NCI-H128 (cell line): Measurements from ENCODE around the gene ARHGAP5.
A peak's percentile ranks its signal among the peaks of the same experiment; 100 is the strongest.

Source experiments
- DNase-seq: peaks from one replicate; lab custom pipeline; 2025; ENCODE audit not compliant: unreplicated experiment; lab: John Stamatoyannopoulos, UW

ARHGAP5 gene

DNA sequence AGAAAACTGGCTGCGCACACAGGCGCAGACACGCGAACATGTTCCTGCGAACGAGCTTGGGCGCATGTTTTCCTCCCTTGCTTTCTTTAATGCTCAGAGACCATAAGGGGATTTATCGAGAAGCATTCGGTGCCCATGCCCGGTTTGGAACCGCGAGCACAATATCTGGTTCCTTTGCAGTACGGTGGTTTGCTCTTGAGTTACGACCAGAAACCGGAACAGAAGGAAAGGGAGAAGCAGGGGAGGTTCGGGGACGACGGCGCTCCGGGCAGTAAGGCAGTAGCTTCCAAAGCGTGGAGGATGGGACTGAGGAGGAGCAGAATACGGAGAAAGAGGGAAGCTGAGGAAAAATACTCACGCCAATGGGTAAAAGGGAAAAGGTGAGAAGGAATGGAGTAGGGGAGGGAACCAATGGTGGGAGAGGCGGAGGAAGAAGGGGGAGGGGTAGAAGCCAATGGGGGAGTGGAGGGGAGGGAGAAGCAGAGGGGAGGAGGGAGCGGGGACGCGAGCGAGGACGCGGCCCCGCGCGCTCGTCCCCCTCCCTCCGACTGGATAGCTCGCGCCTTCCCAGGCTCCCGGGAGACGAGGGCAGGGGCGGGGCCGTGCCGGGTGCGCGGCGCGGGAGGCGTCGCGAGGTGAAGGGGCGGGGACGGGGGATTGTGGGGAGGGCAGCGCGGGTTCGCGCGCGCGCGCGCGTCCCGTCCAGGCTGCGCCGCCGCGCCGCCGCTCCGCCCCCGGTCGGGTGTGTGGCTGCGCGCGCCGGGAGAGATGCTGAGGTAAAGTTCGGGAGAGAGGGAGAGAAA is 625 bp upstream of the ARHGAP5 start:
- DNase-seq = peak; percentile 90

DNA sequence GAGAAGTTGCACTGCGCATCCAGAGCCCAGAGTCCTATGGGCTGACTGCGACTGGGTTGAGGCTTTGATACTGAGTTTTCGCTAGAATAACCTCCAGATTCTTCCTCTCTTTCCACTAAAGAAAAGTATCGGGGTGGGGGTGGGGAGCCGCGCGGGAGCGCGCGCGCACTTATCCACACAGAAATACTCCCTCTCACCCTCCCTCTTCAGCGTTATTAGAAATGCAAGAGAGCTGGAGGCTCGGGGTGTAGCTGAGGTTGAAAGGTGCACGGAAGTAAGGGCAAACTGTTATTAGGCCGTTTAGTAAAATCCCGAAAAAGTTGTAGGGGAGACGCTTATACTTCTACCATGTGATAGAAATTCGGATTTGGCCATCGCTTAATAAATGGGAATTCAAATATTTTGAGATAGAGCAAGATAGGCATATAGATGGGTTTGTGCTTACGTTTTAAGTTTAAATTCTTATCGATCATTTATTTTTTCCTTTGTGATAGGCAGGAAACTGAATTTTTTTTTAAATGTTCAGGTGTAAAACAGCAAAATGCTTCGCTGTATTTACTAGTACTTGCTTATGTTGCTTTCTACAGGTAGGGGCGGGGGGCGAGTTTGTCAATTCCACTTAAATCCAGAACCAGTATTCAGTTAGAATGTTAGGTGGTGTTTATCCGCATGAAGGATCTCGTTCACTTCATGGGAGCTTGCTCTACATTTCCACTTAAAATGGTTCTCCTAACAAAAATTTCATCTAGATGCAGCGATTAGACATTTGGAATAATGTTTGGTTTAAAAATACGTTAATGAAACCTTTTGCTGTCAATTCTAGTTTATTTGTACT is 1.1 kb downstream of the ARHGAP5 start:
- DNase-seq = peak; percentile 9

DNA sequence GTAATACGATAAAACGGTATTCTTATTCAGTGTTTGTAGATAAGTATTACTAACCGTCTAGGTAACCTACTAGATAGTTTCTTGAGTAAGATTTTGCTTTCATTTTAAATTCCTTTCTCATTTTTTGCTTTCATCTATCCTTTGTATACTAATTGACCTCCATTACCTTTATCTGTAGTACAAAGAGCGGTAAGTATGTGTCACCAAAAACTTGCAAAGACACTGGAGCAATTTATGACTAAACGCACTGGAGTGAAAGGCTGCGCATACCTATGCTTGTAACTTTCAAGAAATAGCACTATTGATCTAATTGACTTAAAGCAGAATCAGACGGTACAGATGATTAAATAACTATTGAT is 1.7 kb downstream of the ARHGAP5 start:
- no peak for DNase-seq

DNA sequence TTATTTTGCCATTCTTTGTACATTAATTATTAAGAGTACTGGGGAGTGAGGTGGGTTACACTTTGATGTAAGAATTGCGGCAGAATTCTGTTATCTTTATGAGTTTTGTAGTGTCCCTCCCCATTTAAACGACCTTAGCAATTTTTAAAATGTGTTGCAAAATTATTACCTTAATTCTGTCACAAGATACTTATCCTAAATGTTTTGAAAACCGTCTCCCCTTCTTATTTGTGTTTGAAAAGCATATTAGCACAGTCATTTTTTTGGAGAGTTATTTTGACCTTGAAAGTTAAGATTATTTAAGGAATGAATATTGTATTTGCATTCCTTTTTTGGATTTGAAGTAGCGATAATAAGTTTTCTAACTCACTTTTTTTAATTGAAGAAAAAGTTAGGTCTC is 2.2 kb downstream of the ARHGAP5 start:
- no peak for DNase-seq

DNA sequence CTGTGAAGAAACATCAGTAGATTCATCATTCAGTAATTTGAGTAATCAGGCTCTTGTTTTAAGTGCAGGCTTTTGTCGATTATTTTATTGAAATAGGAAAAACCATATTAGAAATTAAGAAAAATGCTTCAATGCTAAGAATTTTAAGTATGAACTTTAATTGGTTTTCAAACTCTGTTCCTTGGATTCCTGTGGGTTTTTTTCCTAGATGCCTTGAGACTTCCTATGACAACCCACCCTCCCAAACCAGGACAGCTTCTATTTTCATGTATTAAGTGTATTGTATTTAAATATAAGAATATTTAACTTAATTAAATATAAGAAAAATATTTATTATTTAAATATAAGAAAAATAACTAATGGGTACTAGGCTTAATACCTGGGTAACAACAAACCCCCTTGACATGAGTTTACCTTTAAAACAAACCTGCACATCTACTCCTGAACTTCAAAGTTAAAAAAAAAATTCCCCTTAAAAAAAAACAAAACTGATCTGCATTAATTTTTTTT is 3.0 kb downstream of the ARHGAP5 start:
- no peak for DNase-seq

DNA sequence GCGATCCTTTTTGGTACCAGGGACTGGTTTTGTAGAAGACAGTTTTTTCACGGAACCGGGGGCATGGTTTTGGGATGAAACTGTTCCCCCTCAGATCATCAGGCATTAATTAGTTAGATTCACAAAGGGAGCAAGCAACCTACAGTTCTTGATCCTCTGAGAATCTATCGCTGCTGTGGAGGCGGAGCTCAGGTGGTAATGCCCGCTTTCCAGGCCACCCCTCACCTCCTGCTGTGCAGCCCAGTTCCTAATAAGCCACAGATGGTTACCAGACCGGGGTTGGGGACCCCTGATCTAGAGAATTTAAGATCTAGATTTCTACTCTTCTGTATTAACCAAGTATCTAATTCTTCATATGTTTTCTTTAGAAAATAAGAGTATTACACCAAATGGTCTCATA is 4.8 kb downstream of the ARHGAP5 start:
- no peak for DNase-seq

DNA sequence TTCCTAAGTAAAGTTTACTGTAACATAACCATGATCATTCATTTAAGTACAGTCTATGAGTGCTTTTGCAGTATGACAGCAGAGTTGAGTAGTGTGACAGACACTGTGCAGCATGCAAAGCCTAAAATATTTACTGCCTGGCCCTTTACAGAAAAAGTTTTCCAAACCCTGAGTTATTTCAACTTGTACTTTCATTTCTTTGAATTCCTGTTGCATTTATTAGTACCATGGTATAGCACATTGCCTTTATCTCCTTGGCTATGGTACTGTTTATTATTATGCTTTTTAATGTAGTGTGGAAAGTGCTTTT is 6.2 kb downstream of the ARHGAP5 start:
- DNase-seq = no peak

DNA sequence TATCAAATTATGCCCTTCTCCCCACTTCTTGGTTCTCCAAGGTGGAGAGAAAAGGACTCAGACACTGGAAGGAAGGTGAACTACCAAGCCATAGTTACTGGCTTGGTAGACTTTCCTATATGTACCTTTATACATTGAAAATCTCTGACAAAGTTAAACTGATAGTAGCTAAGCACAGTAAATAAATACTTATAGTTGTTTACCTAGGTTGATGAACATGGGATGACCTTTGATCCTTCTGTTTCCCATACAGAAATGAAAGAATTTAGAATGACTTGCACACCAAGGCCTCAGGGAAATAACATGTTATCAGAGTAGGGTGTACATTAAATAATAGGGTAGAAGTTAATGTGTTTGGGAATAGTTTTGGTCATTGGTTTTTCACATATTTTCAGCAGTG is 6.7 kb downstream of the ARHGAP5 start:
- DNase-seq = no peak

DNA sequence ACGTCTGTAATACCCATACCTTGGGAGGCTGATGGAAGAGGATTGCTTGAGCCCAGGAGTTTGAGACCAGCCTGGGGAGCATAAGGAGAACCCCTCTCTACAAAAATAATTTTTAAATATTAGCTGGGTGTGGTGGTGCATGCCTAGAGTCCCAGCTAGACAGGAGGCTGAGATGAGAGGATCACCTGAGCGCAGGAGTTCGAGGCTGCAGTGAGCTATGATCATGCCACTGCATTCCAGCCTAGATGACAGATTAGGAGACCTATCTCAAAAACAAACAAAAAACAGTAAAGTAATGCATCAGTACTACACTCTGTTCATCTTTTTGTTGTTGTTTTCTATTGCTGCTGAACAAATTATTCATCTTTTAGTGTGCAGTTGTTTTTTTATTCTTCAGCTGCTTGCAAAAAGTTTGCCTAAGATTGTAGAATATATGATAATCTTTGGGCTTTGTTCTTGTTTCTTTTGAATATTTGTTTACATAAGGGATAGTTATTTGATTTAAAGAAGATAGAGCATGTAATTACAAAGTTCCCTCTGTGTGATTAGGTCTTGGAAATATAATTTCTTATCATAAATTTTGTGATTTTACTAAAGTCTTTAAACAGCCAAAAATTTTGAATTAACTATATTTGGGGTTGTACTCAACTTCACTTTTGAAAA is 8.2 kb downstream of the ARHGAP5 start:
- DNase-seq = no peak

DNA sequence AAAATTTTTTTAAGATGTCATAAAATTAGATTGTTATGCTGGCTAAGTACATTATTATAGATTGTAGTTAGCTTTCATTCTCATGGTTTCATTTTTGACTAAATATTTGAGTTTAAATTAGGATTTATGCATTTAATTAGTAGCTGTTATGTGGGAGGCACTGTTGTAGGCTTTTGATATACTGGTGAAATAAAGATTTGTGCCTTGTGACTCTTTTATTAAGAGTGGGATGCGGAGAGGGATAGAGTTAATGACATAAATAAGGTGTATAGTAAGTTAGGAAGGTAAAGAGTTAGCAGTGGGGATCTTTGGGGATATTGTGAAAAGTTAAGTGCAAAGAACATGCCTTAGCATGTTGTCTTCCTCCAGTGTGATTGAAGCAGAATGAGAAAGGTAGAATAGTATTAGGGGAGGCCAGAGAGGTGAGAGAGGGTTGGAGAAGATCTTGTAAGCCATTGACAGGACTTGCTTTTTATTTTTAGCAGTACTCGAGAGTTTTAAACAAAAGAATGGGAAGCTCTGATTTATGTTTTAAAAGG is 8.8 kb downstream of the ARHGAP5 start:
- DNase-seq = no peak

DNA sequence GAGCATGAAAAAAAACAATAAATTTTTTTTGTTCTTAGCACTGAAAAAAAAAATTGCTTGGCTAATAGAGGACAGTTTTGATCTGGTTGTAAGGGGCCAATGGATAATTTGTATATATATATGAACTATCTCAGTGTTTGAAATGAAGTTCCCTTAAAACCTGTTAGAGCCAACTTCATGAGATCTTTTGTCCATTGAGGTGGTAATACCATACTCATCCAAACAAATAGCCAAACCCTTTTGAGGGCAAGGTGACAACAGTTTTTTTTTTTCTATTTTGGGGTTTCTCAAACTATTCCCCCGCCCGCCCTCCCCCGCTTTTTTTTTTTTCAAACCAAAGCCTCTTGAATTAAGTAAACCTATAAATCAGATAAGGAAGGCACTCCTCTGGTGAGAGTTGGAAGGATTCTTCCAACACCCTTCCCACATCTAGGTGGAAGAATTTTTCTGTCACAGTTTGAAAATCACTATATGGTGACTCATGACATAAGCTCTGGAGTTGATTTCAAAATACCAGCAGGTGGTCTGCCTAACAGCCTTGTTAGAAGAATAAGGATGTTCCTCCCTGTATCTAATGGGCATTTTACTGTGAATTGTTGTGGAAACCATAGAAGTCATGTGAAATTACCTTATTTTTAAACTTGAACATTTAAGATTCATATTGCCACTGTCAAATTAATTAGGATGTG is 10.2 kb downstream of the ARHGAP5 start:
- DNase-seq = no peak

DNA sequence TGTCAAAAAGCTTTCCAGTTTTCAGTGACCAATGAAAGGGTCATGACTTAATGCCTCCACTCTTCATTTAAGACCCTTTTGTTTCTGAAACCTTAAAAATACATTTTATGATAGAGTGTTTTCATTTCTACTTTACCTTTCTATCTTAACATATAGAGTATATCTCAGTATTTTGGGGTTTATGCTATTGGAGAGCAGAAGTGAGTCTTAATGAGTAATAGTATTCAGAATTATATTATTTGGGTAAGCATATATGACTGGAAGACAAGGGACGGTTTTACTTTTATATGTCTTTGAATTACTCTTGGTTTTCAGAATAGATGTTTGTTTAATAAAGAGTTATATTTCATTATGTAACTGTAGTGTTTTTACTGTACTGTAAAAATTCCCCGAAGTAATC is 10.8 kb downstream of the ARHGAP5 start:
- DNase-seq = no peak

DNA sequence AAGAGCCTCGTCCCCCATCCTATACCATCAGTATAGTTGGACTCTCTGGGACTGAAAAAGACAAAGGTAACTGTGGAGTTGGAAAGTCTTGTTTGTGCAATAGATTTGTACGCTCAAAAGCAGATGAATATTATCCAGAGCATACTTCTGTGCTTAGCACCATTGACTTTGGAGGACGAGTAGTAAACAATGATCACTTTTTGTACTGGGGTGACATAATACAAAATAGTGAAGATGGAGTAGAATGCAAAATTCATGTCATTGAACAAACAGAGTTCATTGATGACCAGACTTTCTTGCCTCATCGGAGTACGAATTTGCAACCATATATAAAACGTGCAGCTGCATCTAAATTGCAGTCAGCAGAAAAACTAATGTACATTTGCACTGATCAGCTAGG is 13.6 kb downstream of the ARHGAP5 start:
- DNase-seq = no peak

DNA sequence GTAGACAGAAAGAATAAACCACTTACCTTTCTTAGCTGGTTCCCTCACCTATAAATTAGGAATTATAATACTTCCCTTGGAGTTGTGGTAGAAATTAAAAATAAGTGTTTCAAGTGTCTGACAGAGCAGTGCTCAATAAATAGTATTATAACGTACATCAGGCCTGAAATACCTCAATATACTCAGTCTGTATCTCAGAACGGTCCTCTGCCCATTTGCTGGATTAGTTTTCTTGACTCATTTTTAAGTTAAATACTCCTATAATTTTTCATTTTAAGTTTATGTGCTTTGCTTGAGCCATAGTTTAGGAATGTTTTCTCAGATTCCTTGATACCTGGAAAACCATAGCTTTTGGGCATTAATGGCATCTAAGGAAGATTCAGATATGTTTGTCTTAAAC is 22.4 kb downstream of the ARHGAP5 start:
- no peak for DNase-seq

DNA sequence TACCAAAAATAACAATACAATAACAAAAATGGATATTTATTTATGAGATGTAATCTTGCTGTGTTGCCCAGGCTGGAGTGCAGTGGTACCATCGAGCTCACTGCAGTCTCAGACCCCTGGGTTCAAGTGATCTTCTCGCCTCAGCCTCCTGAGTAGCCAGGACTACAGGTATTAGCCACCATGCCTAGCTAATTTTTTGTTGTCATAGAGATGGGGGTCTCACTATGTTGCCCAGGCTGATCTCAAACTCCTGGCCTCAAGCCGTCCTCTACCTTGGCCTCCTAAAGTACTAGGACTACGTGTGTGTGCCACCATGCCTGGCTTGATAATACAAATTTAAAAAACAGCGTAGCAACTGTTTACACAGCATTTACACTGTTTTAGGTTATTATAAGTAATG is 23.1 kb downstream of the ARHGAP5 start:
- DNase-seq = no peak

DNA sequence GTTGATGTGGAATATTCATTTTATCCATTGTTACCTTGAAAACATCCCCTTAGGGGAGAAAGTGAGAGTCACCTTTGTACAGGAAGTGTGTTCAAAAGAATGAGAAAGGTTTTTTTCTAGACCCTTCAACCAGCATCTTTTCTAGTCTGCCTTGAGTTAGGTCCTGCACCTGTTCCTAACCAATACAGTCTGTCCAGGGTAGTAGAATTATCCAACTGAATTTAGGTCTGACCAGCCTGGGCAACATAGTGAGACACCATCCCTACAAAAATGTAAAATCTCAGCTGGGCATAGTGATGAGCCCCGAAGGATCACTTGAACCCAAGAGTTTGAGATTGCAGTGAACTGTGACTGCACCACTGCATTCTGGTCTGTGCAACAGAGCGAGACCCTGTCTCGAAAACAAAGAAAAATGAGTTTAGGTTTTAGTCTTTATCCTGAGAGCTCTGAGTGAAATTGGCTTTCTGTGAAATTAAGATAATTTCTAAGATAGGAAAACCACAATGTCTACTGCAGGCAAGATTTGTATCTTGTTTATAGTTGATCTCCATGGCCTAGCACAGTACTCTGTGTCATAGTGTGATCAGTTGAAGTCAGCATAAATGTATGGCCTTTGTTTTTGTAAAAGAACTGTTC is 25.2 kb downstream of the ARHGAP5 start:
- no peak for DNase-seq

DNA sequence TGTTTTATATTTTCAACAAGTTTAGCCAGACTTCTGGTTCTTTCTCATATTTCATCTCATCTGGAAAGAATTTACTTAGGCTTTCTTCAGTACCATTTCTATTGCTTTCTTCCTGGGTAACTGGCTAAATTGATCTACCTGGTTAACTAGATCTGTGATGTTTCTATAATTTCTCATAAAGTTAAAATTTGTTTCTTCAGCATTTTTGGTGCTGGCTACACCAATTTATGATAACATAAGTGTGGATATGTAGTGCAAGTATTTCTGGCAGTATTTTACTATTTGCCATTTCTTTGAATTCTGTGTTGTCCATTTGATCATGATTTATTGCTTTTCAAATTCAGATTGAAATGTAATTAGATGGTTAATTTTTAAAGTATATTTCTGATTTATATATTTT is 25.9 kb downstream of the ARHGAP5 start:
- DNase-seq = no peak

DNA sequence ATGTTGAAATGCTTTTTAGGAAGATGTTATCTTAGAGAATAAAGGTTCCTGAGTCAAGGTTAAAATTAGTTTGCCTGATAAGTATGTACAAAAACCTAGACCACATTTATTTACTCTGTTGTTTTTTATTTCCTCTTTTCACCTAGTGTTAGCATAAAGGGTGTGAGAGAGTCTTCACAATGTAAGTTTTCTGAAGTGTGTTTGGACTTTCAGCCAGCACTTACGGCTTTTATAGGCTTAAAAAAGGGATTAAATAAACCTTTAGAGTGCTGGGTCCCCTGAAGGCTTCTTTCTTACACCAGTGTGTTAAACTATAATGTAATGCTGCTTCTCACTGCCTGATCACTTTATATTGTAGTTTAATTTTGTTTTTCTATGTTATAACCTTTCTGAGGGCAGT is 27.2 kb downstream of the ARHGAP5 start:
- no peak for DNase-seq

DNA sequence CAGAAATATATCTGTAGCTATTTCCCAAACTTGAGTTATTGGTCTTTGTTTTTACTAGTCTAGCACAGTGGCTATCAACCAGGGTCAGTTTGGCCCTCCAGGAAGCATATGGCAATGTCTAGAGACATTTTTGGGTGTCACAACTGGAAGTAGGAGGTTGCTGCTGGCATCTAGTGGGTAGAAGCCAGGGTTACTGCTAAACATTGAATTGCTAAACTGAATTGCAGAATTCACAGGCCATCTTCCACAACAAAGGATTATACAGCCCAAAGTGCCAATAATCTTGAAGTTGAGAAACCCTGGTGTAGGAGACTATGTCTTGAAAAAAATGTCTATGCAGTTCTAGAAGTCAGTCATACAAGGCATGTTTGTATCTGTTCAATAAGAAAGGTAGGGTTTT is 27.7 kb downstream of the ARHGAP5 start:
- no peak for DNase-seq

DNA sequence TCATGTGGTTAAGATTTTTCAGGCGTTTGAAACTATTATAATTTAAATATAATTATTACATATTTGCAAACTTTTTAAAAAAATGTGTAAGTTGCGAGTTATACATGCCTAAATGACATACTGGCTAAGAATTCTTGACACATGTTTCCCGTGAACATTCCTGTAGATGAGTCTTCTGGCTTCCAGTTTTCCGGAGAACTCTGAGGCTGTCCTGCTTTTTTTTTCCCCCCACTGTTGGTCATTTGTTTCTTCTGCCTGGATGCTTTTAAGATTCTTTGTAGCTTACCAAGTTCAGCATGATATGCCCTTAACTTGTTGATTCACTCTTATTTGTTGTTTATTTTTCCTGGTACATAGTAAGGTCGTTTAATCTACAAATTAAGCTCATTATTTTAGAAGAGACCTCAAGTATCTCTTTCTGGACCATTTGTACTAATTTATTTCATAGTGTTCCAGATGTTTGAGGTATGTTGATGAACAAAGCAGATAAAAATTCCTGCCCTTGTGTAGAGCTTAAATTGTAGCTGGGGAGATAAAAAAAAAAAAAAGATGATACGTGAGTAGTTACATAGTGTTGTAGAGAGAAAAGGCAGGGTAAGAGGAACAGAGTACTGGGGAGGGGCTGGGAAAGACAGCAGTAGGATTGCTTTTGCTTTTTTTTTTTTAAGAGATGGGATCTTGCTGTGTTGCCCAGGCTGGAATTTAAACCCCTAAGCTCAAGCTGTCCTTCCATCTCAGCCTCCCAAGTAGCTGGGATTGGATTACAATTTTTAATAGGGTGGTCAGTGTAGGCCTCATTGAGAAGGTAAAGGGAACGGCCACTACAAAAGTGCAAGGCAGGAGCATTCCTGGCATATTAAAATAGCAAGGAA is 32.8 kb downstream of the ARHGAP5 start:
- no peak for DNase-seq
